ENCODE measurements around the gene TSHZ2.
A peak's percentile ranks its signal among the peaks of the same experiment; 100 is the strongest.

The TSHZ2 gene

GRCh38 chr20:53032046-53032445, 59.9 kb downstream of the TSHZ2 start:
- DNase-seq: no peak

GRCh38 chr20:53032478-53032932, 60.3 kb downstream of the TSHZ2 start:
- DNase-seq: no peak

- DNase-seq: no peak
Measured at GRCh38 chr20:53033176-53033575, 61.0 kb downstream of the TSHZ2 start.

DNA sequence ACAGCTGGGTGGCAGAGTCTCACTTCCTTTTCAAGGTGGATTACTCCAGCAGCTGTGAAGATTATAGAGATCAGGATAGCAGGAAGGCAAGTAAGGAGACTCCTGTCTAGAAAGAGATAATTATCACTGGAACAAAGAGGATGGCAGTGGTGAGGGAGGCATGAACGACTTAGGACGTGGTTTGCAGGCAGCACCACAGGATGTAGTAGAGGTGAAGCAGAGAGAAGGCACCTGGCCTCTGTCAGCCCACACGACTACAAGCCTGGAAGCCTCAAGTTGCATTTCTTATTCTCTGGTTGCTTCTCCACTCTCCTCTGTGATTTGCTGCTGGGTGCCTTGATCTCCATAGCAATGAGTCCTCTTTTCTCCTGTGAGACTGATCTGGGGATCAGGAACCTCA, 62.7 kb downstream of the TSHZ2 start:
- peak in 1 of 3 experiments; percentile 45 for DNase-seq

GRCh38 chr20:53036992-53037391, 64.8 kb downstream of the TSHZ2 start:
- peak in 1 of 3 experiments; percentile 20 for DNase-seq

- no peak for DNase-seq
Measured at GRCh38 chr20:53037621-53038020, 65.5 kb downstream of the TSHZ2 start.

DNA sequence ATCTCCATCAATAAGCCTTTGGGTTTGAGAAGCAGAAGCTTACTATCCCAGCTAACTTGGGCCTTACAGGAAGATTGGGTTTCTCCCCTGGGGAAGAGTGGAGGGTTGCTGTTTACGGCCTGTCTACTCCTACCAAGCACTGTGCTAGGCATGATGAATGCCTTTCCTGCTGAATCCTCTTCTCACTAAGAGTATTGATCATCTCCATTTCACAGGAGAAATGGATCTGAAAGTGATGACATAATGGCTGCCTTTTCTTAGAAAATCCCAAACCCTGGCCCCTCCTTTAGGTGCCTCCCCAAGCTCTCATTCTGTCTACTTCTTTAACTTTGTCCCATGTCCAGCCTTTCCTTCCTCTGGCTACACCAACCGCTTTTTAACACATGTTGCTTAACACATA, 66.1 kb downstream of the TSHZ2 start:
- no peak for DNase-seq

- DNase-seq: peak; percentile 40 to 97 (median 89)
Measured at GRCh38 chr20:53040693-53041589, 68.8 kb downstream of the TSHZ2 start.

DNA sequence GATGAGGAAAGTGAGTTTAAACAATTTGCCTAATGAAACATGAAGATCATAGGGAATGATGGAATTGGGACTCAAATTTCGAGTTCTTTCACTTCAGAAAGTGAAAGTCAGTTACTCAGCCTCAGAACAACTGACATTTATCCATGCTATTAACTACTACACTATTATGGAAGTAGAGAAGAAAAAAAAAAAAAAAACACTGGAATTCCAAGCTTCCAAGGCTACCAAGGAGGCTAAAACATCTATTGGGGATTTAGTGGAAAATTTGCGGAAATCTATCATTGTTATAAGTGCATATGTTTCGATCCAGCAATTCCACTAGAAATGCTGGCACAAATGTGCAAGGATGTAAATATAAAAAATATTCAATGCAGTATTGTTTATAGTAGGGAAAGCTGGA, 70.4 kb downstream of the TSHZ2 start:
- DNase-seq: no peak

- DNase-seq: no peak
Measured at GRCh38 chr20:53044296-53044695, 72.1 kb downstream of the TSHZ2 start.

GRCh38 chr20:53045941-53046340, 73.8 kb downstream of the TSHZ2 start:
- no peak for DNase-seq

- no peak for DNase-seq
Measured at GRCh38 chr20:53047203-53047602, 75.0 kb downstream of the TSHZ2 start.

- no peak for DNase-seq
Measured at GRCh38 chr20:53048387-53048786, 76.2 kb downstream of the TSHZ2 start.

- DNase-seq: no peak
Measured at GRCh38 chr20:53050338-53050737, 78.2 kb downstream of the TSHZ2 start.

GRCh38 chr20:53052380-53052779, 80.2 kb downstream of the TSHZ2 start:
- no peak for DNase-seq

DNA sequence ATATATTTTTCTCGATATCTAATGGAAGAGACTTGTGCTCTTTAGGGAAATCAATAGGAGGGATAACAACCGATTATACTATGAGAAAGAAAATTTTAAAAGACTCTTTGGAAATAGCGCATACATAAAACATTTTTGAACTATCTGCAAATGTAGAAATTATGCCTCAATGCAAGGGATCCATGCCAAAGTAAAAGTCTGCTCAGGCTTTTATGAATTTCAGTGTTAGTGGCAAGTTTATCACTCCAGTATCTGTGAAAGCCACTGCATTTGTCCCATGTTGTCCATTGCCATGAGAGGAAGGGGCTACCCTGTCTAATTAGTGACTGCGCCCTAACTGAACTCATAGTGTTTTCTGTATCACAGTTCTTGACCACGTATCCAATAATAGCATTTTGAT, 81.4 kb downstream of the TSHZ2 start:
- DNase-seq: no peak

DNA sequence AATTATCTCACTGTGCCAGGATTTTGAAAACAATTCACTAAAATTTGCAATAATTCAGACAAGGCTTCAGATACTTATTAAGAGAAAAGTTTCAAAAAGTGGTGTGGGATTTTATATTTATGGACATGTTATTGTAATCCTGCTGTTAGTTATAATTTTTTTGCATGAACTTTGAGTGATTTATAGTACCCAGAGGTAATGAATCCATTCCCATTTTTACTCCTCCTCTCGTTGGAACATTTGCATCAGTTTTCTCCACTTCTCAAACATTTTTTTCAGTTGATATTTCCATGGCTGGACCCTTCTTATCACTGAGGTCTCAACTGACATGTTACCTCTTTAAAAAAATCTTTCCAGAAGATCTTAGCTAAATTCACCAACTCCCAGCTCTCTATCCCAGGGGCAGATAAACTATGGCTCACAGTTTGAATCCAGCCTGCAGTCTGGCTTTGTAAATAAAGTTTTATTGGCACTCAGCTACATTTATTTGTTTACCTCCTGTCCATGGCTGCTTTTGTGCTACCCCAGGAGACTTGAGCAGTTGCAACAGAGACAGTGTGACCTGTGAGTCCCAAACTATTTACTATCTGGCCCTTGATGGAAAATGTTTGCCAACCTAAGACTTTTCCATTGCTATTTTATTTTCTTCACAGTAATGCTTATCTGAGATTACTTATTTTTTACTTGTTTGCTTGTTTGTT, 83.4 kb downstream of the TSHZ2 start:
- no peak for DNase-seq

DNA sequence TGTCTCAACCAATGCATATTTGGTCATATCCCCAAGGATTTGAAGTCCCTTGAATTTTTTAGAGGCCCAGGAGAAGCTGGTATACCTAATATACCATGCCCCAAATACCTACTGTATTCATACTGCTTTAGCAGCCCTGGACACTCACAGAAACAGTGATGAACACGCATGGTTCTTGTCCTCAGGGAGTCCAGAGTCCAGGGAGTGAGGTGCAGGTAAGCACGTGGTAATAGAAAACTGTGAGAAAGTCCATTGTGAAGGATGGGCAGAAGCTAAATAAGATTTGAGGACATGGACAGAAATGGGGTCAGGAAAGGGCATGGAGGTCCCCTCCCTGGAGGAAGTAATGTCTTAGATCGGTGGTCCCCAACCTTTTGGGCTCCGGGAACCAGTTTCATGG, 85.4 kb downstream of the TSHZ2 start:
- no peak for DNase-seq

- no peak for DNase-seq
Measured at GRCh38 chr20:53059848-53060247, 87.7 kb downstream of the TSHZ2 start.

- DNase-seq: no peak
Measured at GRCh38 chr20:53061192-53062108, 89.3 kb downstream of the TSHZ2 start.

GRCh38 chr20:53064935-53065334, 92.8 kb downstream of the TSHZ2 start:
- no peak for DNase-seq

- DNase-seq: no peak
Measured at GRCh38 chr20:53068241-53068640, 96.1 kb downstream of the TSHZ2 start.

GRCh38 chr20:53069132-53069531, 97.0 kb downstream of the TSHZ2 start:
- DNase-seq: no peak
